Frontal cortex (tissue), 4 donors: ENCODE measurements around the gene GPATCH2L. TPM values are rescaled to one million over a fixed set of nuclear protein-coding genes. Genes with fewer than 3 reads are reported as not detected.

Experiments used
- DNase-seq, 2 donors: peaks; one replicate each; pipeline ENCODE4 v3.0.0; 2012; ENCODE audit warnings: low spot score in 2 of 2
- FAIRE-seq: peaks from 2 replicates; lab custom pipeline; 2012; peaks lifted over from hg19 to GRCh38; lab: Jason Lieb, UNC
- total RNA-seq: library from RNA; depleted of rRNA; stranded (reverse); fragments of >200 nt; gene quantifications from one replicate; pipeline ENCODE4 v1.2.3, GENCODE V29; 2014
- donor health status: control.
- donor health status: control.
- donor health status: control.

GPATCH2L gene
- total RNA-seq, 1 donor from 2014 or later = 83.2 TPM

DNA sequence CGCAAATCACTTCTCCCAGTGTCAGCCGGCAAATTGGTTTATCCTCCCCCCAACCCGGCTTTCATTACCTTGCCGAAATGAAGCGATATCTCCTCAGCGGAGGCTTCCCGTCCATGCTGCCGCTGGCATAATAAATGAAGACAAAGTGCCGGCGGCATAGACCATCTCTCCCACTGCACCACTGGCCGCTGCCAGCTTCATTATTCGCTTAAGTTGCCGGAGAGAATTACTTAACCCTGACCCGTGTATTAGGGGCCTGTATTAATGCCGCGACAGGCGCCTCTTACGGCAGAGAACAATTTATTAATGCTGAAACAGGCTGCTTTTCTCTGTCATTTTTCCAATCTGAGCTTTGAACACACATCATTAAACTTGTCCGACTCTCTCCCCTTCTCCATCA, 17.5 kb upstream of the GPATCH2L start:
- no peak for FAIRE-seq
- DNase-seq = no peak

- DNase-seq = no peak
- FAIRE-seq = no peak
These were observed 16.0 kb upstream of the GPATCH2L start for GRCh38 chr14:76135722-76136121.

DNA sequence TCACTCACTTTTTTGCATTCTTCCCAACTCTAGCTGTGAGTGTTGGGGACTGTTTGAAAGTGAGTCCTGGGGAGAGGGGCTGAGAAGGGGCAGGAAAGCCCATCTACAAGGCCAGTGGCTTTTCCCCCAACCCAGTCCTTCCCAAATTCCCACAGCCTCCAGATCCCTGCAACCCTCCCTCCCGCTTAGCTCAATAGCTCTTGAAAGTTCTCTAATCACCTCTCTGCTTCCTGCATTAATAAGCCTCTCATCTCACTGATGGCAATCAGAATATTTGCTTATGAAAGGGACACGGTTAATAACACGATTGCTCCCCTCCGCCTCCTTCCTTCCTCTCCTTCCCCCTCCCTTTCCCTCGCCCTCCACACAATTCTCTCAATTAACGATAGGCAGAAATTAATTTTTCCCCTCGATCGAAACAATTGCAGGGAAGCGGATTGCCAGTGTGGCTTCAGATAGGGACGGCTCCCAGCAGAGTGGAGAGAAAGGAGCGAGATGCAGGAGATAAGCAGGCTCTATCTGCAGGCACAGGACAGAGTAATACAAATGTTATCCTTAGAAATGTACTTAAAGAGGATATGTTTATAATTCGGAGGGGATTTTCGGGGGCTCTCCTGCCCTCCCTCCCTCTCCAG, 15.1 kb upstream of the GPATCH2L start:
- DNase-seq (no peak), FAIRE-seq (no peak)

DNA sequence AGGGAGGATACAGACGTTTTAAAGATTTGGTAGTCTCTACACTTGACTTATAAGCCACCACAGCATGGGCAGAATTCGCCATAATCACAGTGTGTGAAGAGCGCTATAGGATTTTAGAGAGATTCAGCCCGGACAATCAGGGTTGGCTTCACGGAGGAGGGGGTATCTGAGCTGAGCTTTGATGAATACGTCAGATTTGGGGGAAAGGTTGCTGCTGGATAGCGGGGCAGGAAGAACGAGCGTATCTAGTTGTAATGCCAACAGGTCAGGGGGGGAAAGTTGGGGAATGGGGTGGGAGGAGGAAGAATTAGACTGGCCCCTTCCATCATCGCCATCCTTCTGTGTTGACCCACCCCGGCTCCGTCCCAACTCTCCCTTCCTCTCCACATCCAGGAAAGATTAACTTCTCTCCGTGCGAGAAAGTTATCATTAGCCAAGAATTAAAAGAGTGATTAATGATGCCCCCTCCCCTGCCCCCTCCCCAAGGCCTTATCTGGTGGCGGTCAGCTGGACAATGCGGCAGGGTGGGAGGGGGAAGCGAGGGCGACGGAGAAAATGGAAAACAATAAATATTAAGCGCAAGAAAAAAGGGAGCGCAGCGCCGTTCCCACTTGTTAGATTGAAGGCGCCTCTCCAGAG, 13.5 kb upstream of the GPATCH2L start:
- DNase-seq (no peak), FAIRE-seq (no peak)

DNA sequence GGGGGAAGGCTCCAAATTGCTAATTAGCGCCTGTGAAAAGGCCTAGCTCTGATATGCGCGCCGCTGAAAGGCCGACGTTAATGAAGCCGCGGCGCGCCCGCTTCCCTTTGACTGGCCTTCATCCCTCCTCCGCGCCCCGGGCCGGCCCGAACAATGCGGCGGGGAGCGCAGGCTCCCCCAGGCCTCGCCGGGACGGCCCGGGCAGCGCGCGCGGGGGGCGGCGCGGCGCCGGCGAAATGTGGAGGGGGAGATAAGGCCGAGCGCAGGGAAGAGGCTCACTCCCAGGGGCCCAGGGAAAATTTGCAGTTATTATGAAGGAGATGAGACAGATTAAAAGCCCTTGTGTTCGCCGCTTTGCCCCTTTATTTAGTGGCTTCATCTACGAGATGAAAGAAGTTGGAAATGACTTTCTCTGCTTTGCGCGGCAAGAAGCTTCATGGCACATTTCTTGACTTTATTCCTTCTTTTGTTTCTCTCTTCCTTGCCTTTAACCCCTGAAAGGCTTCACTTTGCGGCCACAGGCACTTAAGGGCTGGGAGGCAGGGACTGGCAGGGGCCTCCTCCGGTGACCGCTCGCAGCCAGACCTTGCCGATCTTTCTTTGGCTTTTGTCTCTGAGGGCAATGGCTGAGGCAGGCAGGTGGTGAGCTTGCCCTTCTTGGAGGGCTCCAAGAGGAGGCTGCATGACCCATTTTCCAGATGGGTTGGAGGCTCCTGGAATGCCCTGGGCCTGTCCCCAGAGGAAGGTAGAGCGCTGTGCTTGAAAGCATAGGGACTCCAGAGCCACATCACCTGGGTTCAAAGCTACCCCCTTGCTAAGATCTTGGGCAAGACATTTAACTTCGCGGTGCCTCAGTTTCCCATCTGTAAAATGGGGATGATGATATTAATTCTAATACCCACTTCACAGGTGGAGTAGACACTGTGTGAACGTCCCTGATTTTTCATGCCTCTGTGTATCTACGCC, 12.7 kb upstream of the GPATCH2L start:
- no peak for FAIRE-seq
- peak in 1 of 2 donors; percentile 44 for DNase-seq

DNA sequence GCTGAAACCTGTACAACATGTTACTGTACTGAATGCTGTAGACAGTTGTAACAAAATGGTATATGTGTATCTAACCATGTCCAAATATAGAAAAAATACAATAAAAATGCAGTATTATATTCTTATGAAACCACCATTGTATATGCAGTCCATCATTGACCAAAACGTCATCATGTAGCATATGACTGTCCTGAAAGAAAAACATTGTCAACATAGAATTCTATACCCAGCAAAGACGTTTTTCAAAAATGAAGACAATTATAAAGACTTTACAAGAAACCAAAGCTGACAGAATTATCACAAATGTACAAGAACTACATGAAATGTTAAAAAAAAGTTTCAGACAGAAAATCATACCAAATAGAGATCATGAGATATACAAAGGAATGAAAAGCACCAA, 8.1 kb upstream of the GPATCH2L start:
- FAIRE-seq (no peak), DNase-seq (no peak)

GRCh38 chr14:76146976-76147375, 4.7 kb upstream of the GPATCH2L start:
- no peak for FAIRE-seq
- no peak for DNase-seq

GRCh38 chr14:76149196-76149595, 2.5 kb upstream of the GPATCH2L start:
- DNase-seq = no peak
- no peak for FAIRE-seq

DNA sequence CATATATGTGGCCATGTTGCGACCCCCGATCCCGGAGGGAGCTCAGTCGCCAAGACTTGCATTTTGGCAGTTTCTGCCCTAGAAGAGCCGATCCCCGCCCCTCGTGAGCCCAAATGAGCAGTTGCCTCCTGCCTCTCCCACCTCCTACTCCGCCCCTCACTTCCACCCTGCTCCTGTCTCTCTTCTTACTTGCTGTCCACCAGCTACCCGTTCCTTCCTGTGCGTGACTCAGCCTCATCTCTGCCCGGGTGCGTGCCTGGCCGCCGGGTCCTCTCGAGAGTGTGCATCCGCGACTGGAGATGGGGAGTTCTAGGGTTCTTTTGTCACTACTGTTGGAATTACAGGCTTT, 585 bp downstream of the GPATCH2L start:
- DNase-seq (peak in 1 of 2 donors; percentile 58), FAIRE-seq (no peak)

DNA sequence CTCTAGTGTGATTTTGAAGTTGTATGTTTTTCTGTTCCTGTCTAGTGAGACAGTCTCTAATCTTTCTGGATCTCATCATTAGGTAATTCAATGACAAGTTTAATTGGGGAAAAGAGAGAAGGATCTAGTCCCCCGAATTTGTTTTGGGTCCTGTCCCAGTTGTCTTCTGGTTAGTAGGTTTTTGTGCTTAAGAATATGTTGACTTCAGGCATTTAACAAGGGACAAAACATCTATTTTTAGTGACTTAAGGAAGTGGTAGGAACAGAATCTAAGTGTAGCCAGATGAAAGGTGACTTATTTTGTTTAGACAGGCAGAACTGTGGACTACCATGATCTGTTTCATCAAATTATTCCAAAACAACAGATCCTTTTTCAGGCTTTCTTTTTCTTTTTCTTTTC, 2.2 kb downstream of the GPATCH2L start:
- no peak for DNase-seq
- FAIRE-seq = no peak

- FAIRE-seq (no peak), DNase-seq (no peak)
These were observed 2.9 kb downstream of the GPATCH2L start for GRCh38 chr14:76154539-76155126.

GRCh38 chr14:76163668-76164363, 12.1 kb downstream of the GPATCH2L start:
- DNase-seq (no peak), FAIRE-seq (no peak)

- DNase-seq = no peak
- no peak for FAIRE-seq
These were observed 16.8 kb downstream of the GPATCH2L start for GRCh38 chr14:76168531-76168930.

GRCh38 chr14:76169776-76170175, 18.1 kb downstream of the GPATCH2L start:
- DNase-seq = no peak
- FAIRE-seq = no peak

DNA sequence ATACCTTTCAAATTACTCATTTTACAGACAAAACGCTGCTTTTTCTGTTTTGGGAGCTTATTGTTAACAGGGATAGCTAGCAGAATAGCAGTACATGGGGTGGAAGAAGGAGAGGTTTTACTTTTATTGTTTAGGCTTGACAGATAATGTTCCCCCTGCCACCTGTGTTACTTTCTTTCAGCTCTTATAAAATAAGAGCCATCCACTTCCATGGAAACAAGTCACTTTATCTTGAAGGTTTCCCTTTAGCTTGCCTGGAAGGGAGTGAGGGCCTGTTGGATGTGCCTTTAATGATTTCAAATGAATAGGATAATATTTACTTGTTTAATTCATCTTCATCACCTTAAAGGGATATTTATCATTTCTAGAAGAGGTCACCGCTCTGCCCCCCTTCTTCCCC, 23.3 kb downstream of the GPATCH2L start:
- FAIRE-seq (no peak), DNase-seq (no peak)

- FAIRE-seq = no peak
These were observed 24.2 kb downstream of the GPATCH2L start for GRCh38 chr14:76175942-76176341.

GRCh38 chr14:76181546-76181945, 29.8 kb downstream of the GPATCH2L start:
- FAIRE-seq (no peak), DNase-seq (no peak)

More at GRCh38 chr14:76175942-76176341, 24.2 kb downstream of the GPATCH2L start:
- no peak for DNase-seq

GRCh38 chr14:76186308-76187027, 34.7 kb downstream of the GPATCH2L start:
- no peak for DNase-seq
- no peak for FAIRE-seq

DNA sequence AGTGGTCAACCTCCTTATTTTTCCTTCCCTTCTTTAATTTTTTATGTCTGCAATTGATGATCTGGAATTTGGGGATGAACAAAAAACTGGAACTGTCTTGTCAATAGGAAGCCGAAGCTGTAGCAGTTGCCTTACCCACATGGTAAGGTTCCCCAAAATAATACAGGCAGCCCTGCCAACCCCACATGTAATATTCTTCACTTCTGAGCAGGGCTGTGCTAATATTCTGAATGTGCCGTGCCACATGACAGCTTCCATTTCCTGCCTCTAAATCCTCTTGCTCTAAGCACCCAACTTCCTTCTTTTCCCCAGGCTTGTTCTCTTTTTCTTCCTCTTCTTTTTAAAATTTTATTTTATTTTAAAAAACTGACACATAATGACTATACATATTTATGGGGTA, 39.6 kb downstream of the GPATCH2L start:
- no peak for DNase-seq
- no peak for FAIRE-seq
